AG04450 (cell line): Measurements from ENCODE around the gene SALL2. TPM values are rescaled to one million over a fixed set of nuclear protein-coding genes. Genes with fewer than 3 reads are reported as not detected.

Experiments used
- CTCF ChIA-PET: fragments of 300-600, 350-600 bp; formaldehyde crosslinking; extraction: SDS; loops from one replicate; lab custom pipeline; 2022; ENCODE audit warnings: antibody characterized with exemption, inconsistent platforms; lab: Charles Lee
- POLR2A ChIA-PET: fragments of 350-600 bp; formaldehyde crosslinking; extraction: SDS; loops from one replicate; lab custom pipeline; 2021; ENCODE audit warnings: antibody characterized with exemption, inconsistent platforms; lab: Yijun Ruan, JAX
- DNase-seq: peaks from one replicate; pipeline ENCODE4 v3.0.0-alpha.2; 2011; ENCODE audit warnings: low read depth, low spot score
- H3K27ac ChIP-seq: one replicate; pipeline ENCODE4 v1.5.1; 2012; ENCODE audit warnings: low read depth, low read length, control low read depth
- H3K27me3 ChIP-seq: one replicate; pipeline ENCODE4 v1.6.0; 2012; ENCODE audit warnings: low read length; ENCODE audit not compliant: control insufficient read depth, insufficient read depth
- H3K4me3 ChIP-seq: 2 replicates; pipeline ENCODE4 v1.5.1; 2011; ENCODE audit warnings: mild to moderate bottlenecking, low read depth, low read length, control low read depth
- H3K9me3 ChIP-seq: 2 replicates; pipeline ENCODE4 v1.5.1; 2012; ENCODE audit warnings: low read length; ENCODE audit not compliant: control insufficient read depth, insufficient read depth
- CTCF ChIP-seq: IDR thresholded peaks from 2 replicates; pipeline ENCODE4 v1.5.1; 2011; ENCODE audit warnings: low read depth, low read length, control low read depth, inconsistent platforms
- polyA plus RNA-seq: library from polyadenylated mRNA; depleted of rRNA; stranded (reverse); fragments of >200 nt; gene quantifications from 2 replicates; pipeline ENCODE4 v1.2.3, GENCODE V29; 2011

The SALL2 gene
- polyA plus RNA-seq, 1 experiment: 15.0 TPM

- DNase-seq: no peak
- ChIA-PET CTCF (no interaction called here), POLR2A (interaction anchor here (0.5 to 1.9 kb wide), 2 partner anchors 9 to 10 kb away, joined by 3 to 10 read pairs; partner anchors contain the start of gene METTL3)
- H3K4me3 ChIP-seq: no peak overlapping the region
- no peak for TF ChIP-seq CTCF
- no peak overlapping the region for H3K27ac ChIP-seq
- no peaks in the 10 kb centered on the region for H3K27me3 ChIP-seq
- H3K9me3 ChIP-seq: no peaks in the 10 kb centered on the region
Observed at GRCh38 chr14:21520767-21521166, 5.4 kb downstream of the SALL2 start.

- ChIA-PET CTCF (no interaction called here), POLR2A (no interaction called here)
- H3K27me3 ChIP-seq: no peaks in the 10 kb centered on the region
- H3K4me3 ChIP-seq: no peak overlapping the region
- H3K9me3 ChIP-seq: no peaks in the 10 kb centered on the region
- no peak for DNase-seq
- H3K27ac ChIP-seq: no peak overlapping the region
- no peak for TF ChIP-seq CTCF
Observed at GRCh38 chr14:21518725-21519124, 7.4 kb downstream of the SALL2 start.

GRCh38 chr14:21514341-21514740 is 11.8 kb downstream of the SALL2 start:
- no peak for TF ChIP-seq CTCF
- Histone ChIP-seq H3K27me3 (no peaks in the 10 kb centered on the region), H3K4me3 (no peak overlapping the region), H3K9me3 (no peaks in the 10 kb centered on the region), H3K27ac (no peak overlapping the region)
- ChIA-PET POLR2A (interaction anchor here (0.6 to 1.2 kb wide), 2 partner anchors 12 to 130 kb away, joined by 3 to 4 read pairs; partner anchors contain the start of gene SALL2), CTCF (interaction anchor here (1.7 kb wide), 1 partner anchor 16 kb away, joined by 6 read pairs; no protein-coding TSS in a partner anchor)
- DNase-seq: no peak

GRCh38 chr14:21510735-21511657 is 15.2 kb downstream of the SALL2 start, which contains the start of gene METTL3:
METTL3 (minus strand) TSS chr14:21511340; CDS start chr14:21511223, 117 bp downstream.
- no peaks in the 10 kb centered on the region for H3K27me3 ChIP-seq
- no peaks in the 10 kb centered on the region for H3K9me3 ChIP-seq
- peak; percentile 97 for DNase-seq
- ChIA-PET CTCF (interaction anchor here (0.7 to 6.5 kb wide), 8 partner anchors 10 to 402 kb away, joined by 3 to 54 read pairs (median 4); partner anchors contain the start of genes CHD8, RAB2B, SALL2 and TOX4), POLR2A (interaction anchor here (0.5 to 2.2 kb wide), 12 partner anchors 9 to 1840 kb away, joined by 3 to 23 read pairs (median 6); partner anchors contain the start of genes RAB2B, SALL2 and TOX4)
- peak within 1 kb of the TSS; percentile 99 for H3K4me3 ChIP-seq
- TF ChIP-seq CTCF: no peak
- H3K27ac ChIP-seq: peak within 1 kb of the TSS; percentile 86
